Muscle layer of duodenum (tissue), 2 donors: ENCODE data around the gene DAAM1.

Source experiments
- H3K27ac ChIP-seq: one replicate; pipeline ENCODE4 v1.7.0; 2013; ENCODE audit warnings: mild to moderate bottlenecking, low read length
- H3K27me3 ChIP-seq: one replicate; pipeline ENCODE4 v1.7.0; 2013; ENCODE audit warnings: low read depth, mild to moderate bottlenecking, control low read depth, low read length
- H3K36me3 ChIP-seq, 2 donors: one replicate each; pipeline ENCODE4 v1.7.0; 2013; ENCODE audit warnings: low read length in 2 of 2, control low read depth in 1 of 2, mild to moderate bottlenecking in 1 of 2; ENCODE audit not compliant: insufficient read depth in 2 of 2, control insufficient read depth in 1 of 2
- H3K4me1 ChIP-seq, 2 donors: one replicate each; pipeline ENCODE4 v1.7.0; 2013; ENCODE audit warnings: low read length in 2 of 2, mild to moderate bottlenecking in 2 of 2, control low read depth in 1 of 2, moderate library complexity in 1 of 2; ENCODE audit not compliant: insufficient read depth in 2 of 2, control insufficient read depth in 1 of 2
- H3K4me3 ChIP-seq, 2 donors: one replicate each; pipeline ENCODE4 v1.7.0; 2013; ENCODE audit warnings: low read length in 2 of 2, low read depth in 1 of 2, mild to moderate bottlenecking in 1 of 2
- H3K9me3 ChIP-seq, 2 donors: one replicate each; pipeline ENCODE4 v1.7.0; 2013; ENCODE audit warnings: low read length in 2 of 2, control low read depth in 1 of 2, mild to moderate bottlenecking in 1 of 2; ENCODE audit not compliant: control insufficient read depth in 1 of 2
- donor health status: healthy.

The DAAM1 gene

GRCh38 chr14:59317798-59318505, 129.5 kb downstream of the DAAM1 start:
- H3K9me3 ChIP-seq, result no peaks in the 10 kb centered on the region
- peaks cover 0 to 3% of the 10 kb centered on the region in 2 donors for H3K36me3 ChIP-seq
- H3K4me3 ChIP-seq, result no peak overlapping the region
- H3K27me3 ChIP-seq, result no peaks in the 10 kb centered on the region
- peaks cover 23 to 71% of the 10 kb centered on the region in 2 donors for H3K4me1 ChIP-seq
- H3K27ac ChIP-seq, result no peak overlapping the region

DNA sequence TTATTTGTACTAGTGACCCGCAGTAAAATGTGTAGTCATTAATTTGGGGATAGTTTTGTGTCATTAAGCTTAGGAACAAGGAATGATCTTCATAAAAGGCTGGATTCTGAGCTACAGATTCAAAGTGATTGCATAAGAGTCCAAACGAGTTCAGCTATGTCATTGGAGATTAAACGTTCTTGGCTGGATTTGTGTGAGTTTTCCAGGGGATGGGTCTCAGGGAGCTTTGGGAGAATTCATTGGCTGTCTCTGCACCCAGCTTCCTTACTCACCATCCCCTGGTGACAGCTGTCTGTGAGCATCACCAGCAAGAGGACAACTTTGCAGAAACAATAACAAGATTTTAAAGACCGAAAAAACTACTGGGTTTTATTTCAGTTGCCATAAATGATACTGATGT, 130.4 kb downstream of the DAAM1 start:
- H3K4me1 ChIP-seq, result peaks cover 18 to 62% of the 10 kb centered on the region in 2 donors
- no peak overlapping the region for H3K27ac ChIP-seq
- no peaks in the 10 kb centered on the region for H3K27me3 ChIP-seq
- no peaks in the 10 kb centered on the region for H3K9me3 ChIP-seq
- no peak overlapping the region for H3K4me3 ChIP-seq
- H3K36me3 ChIP-seq, result peaks cover 0 to 8% of the 10 kb centered on the region in 2 donors

GRCh38 chr14:59320361-59320760, 131.9 kb downstream of the DAAM1 start:
- peaks cover 8 to 9% of the 10 kb centered on the region in 2 donors for H3K36me3 ChIP-seq
- no peaks in the 10 kb centered on the region for H3K9me3 ChIP-seq
- H3K27me3 ChIP-seq, result no peaks in the 10 kb centered on the region
- H3K4me1 ChIP-seq, result peaks cover 18 to 55% of the 10 kb centered on the region in 2 donors
- no peak overlapping the region for H3K4me3 ChIP-seq
- H3K27ac ChIP-seq, result peak overlapping the region; percentile 80

DNA sequence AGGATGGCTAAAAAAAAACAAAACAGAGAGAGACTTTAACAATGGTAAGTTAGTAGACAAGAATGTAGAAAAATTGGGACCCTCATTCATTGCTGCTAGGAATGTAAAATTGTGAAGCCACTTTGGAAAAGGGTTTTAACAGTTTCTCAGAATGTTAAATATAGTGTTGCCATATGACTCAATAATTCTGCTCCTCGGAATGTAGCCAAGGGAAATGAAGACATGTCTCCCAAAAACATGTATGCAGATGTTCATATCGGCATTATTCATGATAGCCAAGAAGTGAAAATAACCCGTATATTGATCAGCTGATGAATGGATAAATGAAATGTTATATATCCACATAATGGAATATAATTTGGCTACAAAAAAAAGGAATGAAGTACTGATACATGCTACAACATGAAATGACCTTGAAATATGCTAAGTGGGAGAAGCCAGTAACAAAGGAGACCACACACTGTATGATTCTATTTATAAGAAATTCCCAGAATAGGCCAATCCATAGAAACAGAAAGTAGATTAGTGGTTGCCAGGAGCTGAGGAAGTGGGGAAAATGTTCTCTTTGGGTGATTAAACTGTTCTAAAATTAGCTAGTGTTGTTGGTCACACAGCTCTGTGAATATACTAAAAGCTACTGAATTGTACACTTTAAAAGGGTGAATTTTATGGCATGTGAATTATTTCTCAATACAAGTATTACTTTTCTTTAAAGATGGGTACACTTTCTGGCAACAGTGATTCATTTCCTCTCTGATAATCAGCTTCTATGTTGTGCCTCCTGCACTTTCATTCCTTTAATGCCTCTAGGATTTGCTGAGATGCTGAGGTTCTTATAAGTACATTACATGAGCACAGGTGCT, 132.5 kb downstream of the DAAM1 start:
- peaks cover 18 to 49% of the 10 kb centered on the region in 2 donors for H3K4me1 ChIP-seq
- H3K36me3 ChIP-seq, result peaks cover 8 to 13% of the 10 kb centered on the region in 2 donors
- no peaks in the 10 kb centered on the region for H3K27me3 ChIP-seq
- no peaks in the 10 kb centered on the region for H3K9me3 ChIP-seq
- H3K27ac ChIP-seq, result peak overlapping the region; percentile 80
- no peak overlapping the region for H3K4me3 ChIP-seq

DNA sequence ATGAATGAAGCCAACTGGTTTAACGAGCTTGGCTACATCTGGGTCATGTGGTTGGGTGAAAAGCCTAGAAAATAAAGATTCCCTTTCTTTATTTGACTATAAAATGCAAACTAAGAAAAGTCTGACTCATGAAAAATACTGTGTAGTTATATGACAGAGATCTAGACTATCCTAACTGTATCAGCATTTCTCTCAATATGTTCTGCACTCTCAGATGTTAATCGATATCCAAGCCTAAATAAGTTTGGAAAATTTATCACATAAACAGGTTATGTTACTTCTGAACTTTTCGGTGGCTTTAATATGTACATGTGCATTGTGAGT, 133.1 kb downstream of the DAAM1 start:
- Histone ChIP-seq H3K27me3 (no peaks in the 10 kb centered on the region), H3K4me1 (peaks cover 18 to 43% of the 10 kb centered on the region in 2 donors), H3K4me3 (no peak overlapping the region), H3K9me3 (no peaks in the 10 kb centered on the region), H3K27ac (peak overlapping the region; percentile 80), H3K36me3 (peaks cover 12 to 17% of the 10 kb centered on the region in 2 donors)

- Histone ChIP-seq H3K36me3 (peaks cover 20 to 32% of the 10 kb centered on the region in 2 donors), H3K9me3 (no peaks in the 10 kb centered on the region), H3K4me1 (peaks cover 7 to 18% of the 10 kb centered on the region in 2 donors), H3K4me3 (no peak overlapping the region), H3K27ac (no peak overlapping the region), H3K27me3 (no peaks in the 10 kb centered on the region)
Observed at GRCh38 chr14:59325906-59326305, 137.4 kb downstream of the DAAM1 start.

GRCh38 chr14:59328454-59328853, 140.0 kb downstream of the DAAM1 start:
- no peaks in the 10 kb centered on the region for H3K27me3 ChIP-seq
- no peak overlapping the region for H3K27ac ChIP-seq
- H3K36me3 ChIP-seq, result peaks cover 16 to 32% of the 10 kb centered on the region in 2 donors
- H3K9me3 ChIP-seq, result no peaks in the 10 kb centered on the region
- H3K4me1 ChIP-seq, result peaks cover 7 to 12% of the 10 kb centered on the region in 2 donors
- no peak overlapping the region for H3K4me3 ChIP-seq

GRCh38 chr14:59330455-59330854, 142.0 kb downstream of the DAAM1 start:
- Histone ChIP-seq H3K36me3 (peaks cover 16 to 23% of the 10 kb centered on the region in 2 donors), H3K27me3 (no peaks in the 10 kb centered on the region), H3K27ac (peak overlapping the region; percentile 59), H3K4me3 (no peak overlapping the region), H3K9me3 (no peaks in the 10 kb centered on the region), H3K4me1 (peaks cover 9 to 32% of the 10 kb centered on the region in 2 donors)

- peaks cover 16 to 19% of the 10 kb centered on the region in 2 donors for H3K36me3 ChIP-seq
Observed at GRCh38 chr14:59331217-59331616, 142.8 kb downstream of the DAAM1 start.

GRCh38 chr14:59332727-59333126, 144.3 kb downstream of the DAAM1 start:
- Histone ChIP-seq H3K36me3 (peaks cover 7 to 11% of the 10 kb centered on the region in 2 donors), H3K27ac (peak overlapping the region; percentile 81), H3K4me3 (no peak overlapping the region), H3K4me1 (peaks cover 14 to 40% of the 10 kb centered on the region in 2 donors), H3K27me3 (no peaks in the 10 kb centered on the region), H3K9me3 (no peaks in the 10 kb centered on the region)

More at GRCh38 chr14:59331217-59331616, 142.8 kb downstream of the DAAM1 start:
- H3K27me3 ChIP-seq, result no peaks in the 10 kb centered on the region
- no peak overlapping the region for H3K4me3 ChIP-seq
- peaks cover 9 to 34% of the 10 kb centered on the region in 2 donors for H3K4me1 ChIP-seq
- H3K27ac ChIP-seq, result peak overlapping the region; percentile 59
- H3K9me3 ChIP-seq, result no peaks in the 10 kb centered on the region

- peaks cover 6 to 7% of the 10 kb centered on the region in 2 donors for H3K36me3 ChIP-seq
- H3K4me1 ChIP-seq, result peaks cover 14 to 45% of the 10 kb centered on the region in 2 donors
- no peaks in the 10 kb centered on the region for H3K27me3 ChIP-seq
- peak overlapping the region; percentile 81 for H3K27ac ChIP-seq
- H3K9me3 ChIP-seq, result no peaks in the 10 kb centered on the region
- no peak overlapping the region for H3K4me3 ChIP-seq
Observed at GRCh38 chr14:59333235-59333634, 144.8 kb downstream of the DAAM1 start.
